Activated CD4-positive, alpha-beta T cell treated with anti-CD3 and anti-CD28 coated beads for 36 hours (primary cell): ENCODE measurements around the gene RUFY1. TPM values are rescaled to one million over a fixed set of nuclear protein-coding genes. Genes with fewer than 3 reads are reported as not detected.
"Not testable (repeated sequence)": the region's sequence is repeated elsewhere in the genome, so short reads cannot be mapped to it uniquely, and the experiment has no call there.

Experiments used
- ATAC-seq: fragments of 200-7000 bp; cut with Tn5 transposase; one replicate; pipeline ENCODE4 v1.10.0; 2021; ENCODE audit warnings: mild to moderate bottlenecking, moderate library complexity
- CTCF ChIA-PET: fragments of 350-600 bp; sonication (Branson Sonifier 250); formaldehyde crosslinking; loops from one replicate; lab custom pipeline; 2021; ENCODE audit warnings: antibody characterized with exemption; lab: Charles Lee
- POLR2A ChIA-PET: fragments of 350-600 bp; sonication (Branson Sonifier 250); formaldehyde crosslinking; loops from one replicate; lab custom pipeline; 2021; ENCODE audit warnings: antibody characterized with exemption, inconsistent platforms; lab: Charles Lee
- DNase-seq: peaks from one replicate; pipeline ENCODE4 v3.0.0-alpha.2; 2020
- H3K27ac Mint-ChIP-seq: one replicate; pipeline ENCODE4 v1.8.0; 2021; ENCODE audit warnings: mixed read lengths
- H3K27me3 Mint-ChIP-seq: one replicate; pipeline ENCODE4 v1.8.0; 2021; ENCODE audit warnings: mixed read lengths
- H3K36me3 Mint-ChIP-seq: one replicate; pipeline ENCODE4 v1.8.0; 2021; ENCODE audit warnings: low read depth, mixed read lengths
- H3K4me1 Mint-ChIP-seq: one replicate; pipeline ENCODE4 v1.8.0; 2021; ENCODE audit warnings: mixed read lengths
- H3K4me3 Mint-ChIP-seq: one replicate; pipeline ENCODE4 v1.8.0; 2021; ENCODE audit warnings: mild to moderate bottlenecking, moderate library complexity, mixed read lengths
- H3K9me3 Mint-ChIP-seq: one replicate; pipeline ENCODE4 v1.8.0; 2021; ENCODE audit warnings: low read depth, mixed read lengths
- intact Hi-C, 2 experiments: fragments of 100-400 bp; cut with DNase I in 1 of 2; cut with micrococcal nuclease in 1 of 2; formaldehyde crosslinking; loops; one replicate each; pipeline versions ENCODE4 v1.14.2 to v1.15.1; 2022 to 2024; cut with DNase I, micrococcal nuclease
- total RNA-seq, 2 experiments: library from RNA; stranded (reverse); gene quantifications; one replicate each; pipeline ENCODE4 v1.2.3, GENCODE V29; 2021

The RUFY1 gene
- total RNA-seq, 2 experiments from 2014 or later, result 29.6 to 33.8 TPM

- Mint-ChIP-seq H3K27ac (no peak overlapping the region), H3K27me3 (no peaks in the 10 kb centered on the region), H3K9me3 (no peaks in the 10 kb centered on the region), H3K4me3 (no peak overlapping the region), H3K4me1 (no peaks in the 10 kb centered on the region), H3K36me3 (no peaks in the 10 kb centered on the region)
- CTCF ChIA-PET, result no interaction called here
- intact Hi-C loops, result no loop called here
- ATAC-seq (no peak), DNase-seq (no peak)
- POLR2A ChIA-PET, result no interaction called here
Observed at GRCh38 chr5:179516221-179516620, 34.1 kb upstream of the RUFY1 start.

GRCh38 chr5:179517746-179518145 lies 32.6 kb upstream of the RUFY1 start:
- DNase-seq, CTCF ChIA-PET, H3K9me3 Mint-ChIP-seq, H3K27me3 Mint-ChIP-seq, H3K4me3 Mint-ChIP-seq, ATAC-seq, POLR2A ChIA-PET, H3K36me3 Mint-ChIP-seq, intact Hi-C loops, H3K27ac Mint-ChIP-seq, H3K4me1 Mint-ChIP-seq: not testable (repeated sequence)

DNA sequence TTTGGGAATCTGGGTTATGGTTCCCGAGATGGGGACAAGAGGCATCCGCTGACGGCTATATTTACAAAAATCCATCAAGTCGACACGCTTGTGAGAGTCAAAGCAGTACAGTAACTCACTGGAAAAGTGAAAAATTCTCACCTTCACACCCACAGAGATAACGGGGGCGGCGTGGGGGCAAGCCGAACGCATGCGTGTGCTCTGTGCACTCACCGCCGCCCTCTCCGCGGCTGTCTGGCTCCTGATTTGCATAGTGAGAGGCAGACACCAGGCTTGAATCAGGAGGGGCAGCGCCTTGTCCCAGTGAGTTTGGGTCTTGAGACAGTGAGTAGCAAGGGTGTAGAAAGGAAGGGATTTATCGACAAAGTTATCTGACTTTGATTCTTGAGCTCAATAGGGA lies 32.0 kb upstream of the RUFY1 start:
- H3K27ac Mint-ChIP-seq, ATAC-seq, H3K9me3 Mint-ChIP-seq, H3K36me3 Mint-ChIP-seq, DNase-seq, CTCF ChIA-PET, H3K4me3 Mint-ChIP-seq, H3K27me3 Mint-ChIP-seq, POLR2A ChIA-PET, intact Hi-C loops, H3K4me1 Mint-ChIP-seq: not testable (repeated sequence)

DNA sequence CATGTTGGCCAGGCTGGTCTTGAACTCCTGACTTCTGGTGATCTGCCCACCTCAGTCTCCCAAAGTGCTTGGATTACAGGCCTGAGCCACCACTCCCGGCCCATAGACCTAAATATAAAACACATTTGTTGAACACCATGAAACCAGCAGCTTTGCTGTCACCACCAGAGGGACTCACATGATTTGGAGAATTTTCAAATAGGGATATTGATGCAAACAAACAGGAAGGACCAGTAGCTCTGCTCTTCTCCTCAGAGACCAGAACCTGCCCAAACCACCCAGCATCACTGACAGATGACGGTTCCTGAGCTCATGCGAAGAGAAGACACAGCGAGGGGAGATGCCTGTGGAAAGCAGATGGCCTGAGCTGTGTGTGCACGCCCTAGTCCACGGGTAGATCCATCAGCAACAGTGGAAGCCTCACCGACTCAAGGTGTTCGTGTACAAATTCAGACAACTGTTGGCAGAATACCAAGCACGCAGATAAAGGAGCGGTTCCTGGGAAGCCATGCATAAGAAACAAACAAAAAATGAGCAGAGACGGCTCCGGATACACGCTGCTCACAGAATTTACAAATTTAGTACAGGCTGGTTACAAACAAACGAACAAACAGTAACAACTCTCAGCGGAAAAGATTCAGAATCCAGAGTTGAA lies 30.8 kb upstream of the RUFY1 start:
- H3K27me3 Mint-ChIP-seq, H3K4me1 Mint-ChIP-seq, H3K4me3 Mint-ChIP-seq, H3K9me3 Mint-ChIP-seq, CTCF ChIA-PET, DNase-seq, ATAC-seq, POLR2A ChIA-PET, intact Hi-C loops, H3K27ac Mint-ChIP-seq, H3K36me3 Mint-ChIP-seq: not testable (repeated sequence)

GRCh38 chr5:179522107-179522506 lies 28.2 kb upstream of the RUFY1 start:
- H3K4me1 Mint-ChIP-seq, H3K27me3 Mint-ChIP-seq, POLR2A ChIA-PET, H3K36me3 Mint-ChIP-seq, H3K4me3 Mint-ChIP-seq, ATAC-seq, H3K27ac Mint-ChIP-seq, H3K9me3 Mint-ChIP-seq, DNase-seq, intact Hi-C loops, CTCF ChIA-PET: not testable (repeated sequence)

DNA sequence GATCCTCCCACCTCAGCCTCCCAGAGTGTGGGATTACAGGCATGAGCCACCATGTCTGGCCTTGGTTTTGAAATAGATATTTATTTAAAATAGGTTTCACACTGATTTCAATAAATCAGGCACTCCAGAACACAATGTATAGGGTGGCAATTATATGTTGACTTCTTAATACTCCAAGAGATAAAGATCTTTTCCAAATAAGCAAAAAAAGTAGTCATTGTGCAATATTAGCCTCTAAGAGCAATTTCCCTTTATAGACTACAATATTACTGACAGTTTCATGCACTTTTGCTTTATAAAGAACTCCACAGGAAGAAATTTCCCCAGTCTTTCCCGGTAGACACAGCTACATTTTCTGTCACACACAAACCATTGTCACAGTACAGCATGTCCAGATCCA lies 23.4 kb upstream of the RUFY1 start:
- Mint-ChIP-seq H3K4me1 (peaks cover 7% of the 10 kb centered on the region), H3K36me3 (no peaks in the 10 kb centered on the region), H3K27ac (no peak overlapping the region), H3K4me3 (no peak overlapping the region), H3K27me3 (no peaks in the 10 kb centered on the region), H3K9me3 (no peaks in the 10 kb centered on the region)
- intact Hi-C loops, result no loop called here
- DNase-seq (no peak), ATAC-seq (no peak)
- CTCF ChIA-PET, result interaction anchor here (1.3 kb wide), 1 partner anchor 15 kb away, joined by 3 read pairs; no protein-coding TSS in a partner anchor
- POLR2A ChIA-PET, result no interaction called here

DNA sequence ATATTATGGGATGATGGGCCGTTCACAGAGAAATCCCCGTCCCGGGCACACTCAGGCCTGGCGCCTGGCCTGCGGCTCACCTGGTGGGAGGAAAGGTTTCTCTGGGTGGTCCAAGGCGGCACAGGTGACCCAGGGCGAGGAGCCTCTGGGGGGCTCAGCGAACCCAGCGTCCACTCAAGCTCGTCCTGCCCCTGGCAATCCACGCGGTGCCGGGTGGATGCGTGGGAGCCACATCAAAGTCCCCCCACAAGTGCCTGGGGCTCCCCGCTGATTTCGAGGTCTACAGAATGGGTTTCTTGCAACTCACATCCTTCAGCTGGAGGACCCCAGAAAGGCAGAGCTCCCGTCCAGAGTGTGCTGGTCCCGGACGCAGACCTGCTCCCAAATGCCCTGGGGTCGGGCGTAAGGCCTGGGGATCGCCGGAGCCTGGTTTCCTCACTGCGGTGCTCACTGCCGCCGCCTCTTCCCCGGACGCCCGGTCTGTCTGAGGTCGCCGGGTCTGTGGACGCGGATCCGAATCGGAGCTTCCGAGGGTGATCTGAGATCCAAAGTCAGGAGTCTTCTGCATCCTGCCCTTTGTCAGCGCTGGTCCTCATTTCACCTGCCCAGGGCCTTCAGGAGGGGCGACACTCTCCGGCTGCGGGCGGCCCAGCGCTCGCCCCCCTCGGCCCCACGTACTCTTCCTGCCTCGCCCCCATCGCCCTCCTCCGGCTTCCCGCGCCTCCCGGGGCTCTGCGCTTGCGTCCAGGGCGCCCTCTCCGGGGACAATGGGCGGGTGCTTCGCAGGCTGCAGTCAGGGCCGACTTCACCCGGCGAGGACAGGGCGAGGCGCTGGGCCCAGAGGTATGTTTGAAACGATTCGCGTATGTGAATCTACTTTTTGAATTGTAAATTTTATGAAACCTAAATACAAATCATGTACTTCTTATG lies 20.0 kb upstream of the RUFY1 start:
- H3K9me3 Mint-ChIP-seq, result no peaks in the 10 kb centered on the region
- no peaks in the 10 kb centered on the region for H3K36me3 Mint-ChIP-seq
- ATAC-seq, result peak; percentile 95
- POLR2A ChIA-PET, result interaction anchor here (0.5 to 0.6 kb wide), 2 partner anchors 78 to 1311 kb away, joined by 3 read pairs; no protein-coding TSS in a partner anchor
- peak; percentile 82 for DNase-seq
- peak overlapping the region; percentile 31 for H3K27ac Mint-ChIP-seq
- H3K4me3 Mint-ChIP-seq, result peak overlapping the region; percentile 57
- CTCF ChIA-PET, result interaction anchor here (0.6 kb wide), 1 partner anchor 20 kb away, joined by 3 read pairs; no protein-coding TSS in a partner anchor
- intact Hi-C loops, result loop anchor here in 1 of 2 experiments (1.0 kb wide), 1 partner anchor 29 kb away; no protein-coding TSS in a partner anchor
- H3K4me1 Mint-ChIP-seq, result peaks cover 13% of the 10 kb centered on the region
- H3K27me3 Mint-ChIP-seq, result no peaks in the 10 kb centered on the region

- DNase-seq, result no peak
- Mint-ChIP-seq H3K36me3 (no peaks in the 10 kb centered on the region), H3K4me3 (no peak overlapping the region), H3K9me3 (no peaks in the 10 kb centered on the region), H3K27me3 (no peaks in the 10 kb centered on the region), H3K4me1 (peaks cover 13% of the 10 kb centered on the region), H3K27ac (no peak overlapping the region)
- ChIA-PET POLR2A (interaction anchor here (0.6 kb wide), 1 partner anchor 14 kb away, joined by 3 read pairs; no protein-coding TSS in a partner anchor), CTCF (interaction anchor here (1.0 to 1.1 kb wide), 4 partner anchors 8 to 39 kb away, joined by 3 to 4 read pairs (median 3); no protein-coding TSS in a partner anchor)
- no peak for ATAC-seq
- intact Hi-C loops, result no loop called here
Observed at GRCh38 chr5:179533024-179533423, 17.3 kb upstream of the RUFY1 start.

DNA sequence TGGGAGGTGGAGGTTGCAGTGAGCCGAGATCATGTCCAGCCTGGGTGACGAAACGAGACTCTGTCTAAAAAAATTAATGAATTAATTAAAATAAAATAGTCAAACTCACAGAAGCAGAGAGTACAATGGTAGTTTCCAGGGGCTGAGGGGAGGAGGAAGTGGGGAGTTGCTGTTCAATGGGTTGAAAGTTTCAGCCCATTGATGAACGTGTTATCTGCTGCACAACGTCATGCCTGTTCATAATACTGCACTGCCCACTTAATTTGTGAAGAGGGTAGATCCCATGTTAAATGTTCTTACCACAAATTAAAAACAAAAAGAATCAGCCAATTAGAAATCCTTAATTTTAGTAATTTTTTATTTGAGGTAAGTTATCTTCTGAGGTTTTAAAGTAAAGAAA lies 16.4 kb upstream of the RUFY1 start:
- H3K4me3 Mint-ChIP-seq, result no peak overlapping the region
- H3K4me1 Mint-ChIP-seq, result peaks cover 13% of the 10 kb centered on the region
- peaks cover 2% of the 10 kb centered on the region for H3K36me3 Mint-ChIP-seq
- CTCF ChIA-PET, result interaction anchor here (0.5 to 1.0 kb wide), 3 partner anchors 40 to 125 kb away, joined by 3 to 4 read pairs (median 3); no protein-coding TSS in a partner anchor
- no peaks in the 10 kb centered on the region for H3K27me3 Mint-ChIP-seq
- no peaks in the 10 kb centered on the region for H3K9me3 Mint-ChIP-seq
- POLR2A ChIA-PET, result no interaction called here
- no peak overlapping the region for H3K27ac Mint-ChIP-seq
- intact Hi-C loops, result no loop called here
- no peak for DNase-seq
- ATAC-seq, result no peak

DNA sequence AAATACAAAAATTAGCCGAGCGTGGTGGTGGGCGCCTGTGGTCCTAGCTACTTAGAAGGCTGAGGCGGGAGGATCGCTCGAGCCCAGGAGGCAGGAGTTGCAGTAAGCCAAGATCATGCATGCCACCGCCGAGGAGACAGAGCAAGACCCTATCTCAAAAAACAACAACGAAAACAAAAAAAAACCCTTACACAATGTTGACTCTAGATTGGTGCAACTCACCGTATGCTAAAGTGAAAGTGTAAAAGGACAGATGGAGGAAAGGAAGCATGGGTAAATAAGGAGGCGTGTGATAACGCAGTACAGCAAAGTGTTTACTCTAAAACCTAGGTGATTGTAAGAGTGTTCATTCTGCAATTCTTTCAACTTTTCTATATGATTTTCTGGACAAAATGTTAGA lies 15.9 kb upstream of the RUFY1 start:
- POLR2A ChIA-PET, result no interaction called here
- H3K4me1 Mint-ChIP-seq, result peaks cover 13% of the 10 kb centered on the region
- peaks cover 2% of the 10 kb centered on the region for H3K36me3 Mint-ChIP-seq
- no peak for DNase-seq
- peak overlapping the region; percentile 39 for H3K27ac Mint-ChIP-seq
- H3K9me3 Mint-ChIP-seq, result no peaks in the 10 kb centered on the region
- ATAC-seq, result peak; percentile 63
- CTCF ChIA-PET, result no interaction called here
- H3K27me3 Mint-ChIP-seq, result no peaks in the 10 kb centered on the region
- intact Hi-C loops, result no loop called here
- peak overlapping the region; percentile 45 for H3K4me3 Mint-ChIP-seq

GRCh38 chr5:179536676-179537075 lies 13.7 kb upstream of the RUFY1 start:
- ChIA-PET POLR2A (interaction anchor here (0.6 kb wide), 1 partner anchor 133 kb away, joined by 4 read pairs; no protein-coding TSS in a partner anchor), CTCF (interaction anchor here (0.5 to 0.7 kb wide), 2 partner anchors 10 to 176 kb away, joined by 3 to 4 read pairs; no protein-coding TSS in a partner anchor)
- Mint-ChIP-seq H3K27me3 (no peaks in the 10 kb centered on the region), H3K27ac (no peak overlapping the region), H3K9me3 (no peaks in the 10 kb centered on the region), H3K4me1 (peaks cover 6% of the 10 kb centered on the region), H3K4me3 (no peak overlapping the region), H3K36me3 (peaks cover 2% of the 10 kb centered on the region)
- DNase-seq (no peak), ATAC-seq (no peak)
- intact Hi-C loops, result no loop called here
